GM21576 (cell line): ENCODE results near the gene CBL.
"Not testable (repeated sequence)": the region's sequence is repeated elsewhere in the genome, so short reads cannot be mapped to it uniquely, and the experiment has no call there.

Experiments used
- ATAC-seq: cut with Tn5 transposase; IDR thresholded peaks from one replicate; pipeline ENCODE4 v1.9.1; 2021; ENCODE audit warnings: mild to moderate bottlenecking, moderate library complexity; ENCODE audit not compliant: unreplicated experiment

The CBL gene

GRCh38 chr11:119181677-119182412, 24.3 kb upstream of the CBL start:
- no peak for ATAC-seq

- ATAC-seq: not testable (repeated sequence)
Measured at GRCh38 chr11:119184399-119184798, 21.7 kb upstream of the CBL start.

DNA sequence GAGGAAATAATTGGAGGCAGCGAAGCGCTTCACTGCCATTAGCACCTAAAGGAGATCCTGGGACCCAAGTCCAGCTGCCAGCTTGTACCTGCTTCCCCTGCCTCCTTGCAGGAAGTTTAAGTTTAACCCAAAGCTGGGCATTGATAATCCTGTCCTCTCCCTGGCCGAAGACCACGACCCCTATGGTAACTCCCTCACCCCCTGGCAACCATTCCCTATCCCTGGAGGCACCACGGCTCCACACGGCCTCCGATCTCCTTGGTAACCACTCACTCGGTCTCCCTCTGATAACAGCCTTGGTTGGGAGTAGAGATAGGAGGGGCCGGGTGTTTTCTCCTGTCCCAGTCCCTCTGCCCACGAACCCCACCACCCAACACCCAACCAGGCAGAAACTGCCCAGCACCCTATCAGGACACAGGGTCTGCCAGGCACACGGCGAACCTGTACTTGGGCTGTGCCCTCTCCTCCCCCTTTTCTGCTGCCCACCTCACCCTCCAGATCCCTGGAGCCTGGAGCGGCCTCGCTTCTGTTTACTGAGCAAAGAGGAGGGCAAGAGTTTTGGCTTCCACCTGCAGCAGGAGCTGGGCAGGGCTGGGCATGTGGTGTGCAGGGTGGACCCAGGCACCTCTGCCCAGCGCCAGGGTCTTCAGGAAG, 20.0 kb upstream of the CBL start:
- ATAC-seq: no peak

- ATAC-seq: no peak
Measured at GRCh38 chr11:119187123-119187892, 18.8 kb upstream of the CBL start.

- no peak for ATAC-seq
Measured at GRCh38 chr11:119188067-119188466, 18.1 kb upstream of the CBL start.

DNA sequence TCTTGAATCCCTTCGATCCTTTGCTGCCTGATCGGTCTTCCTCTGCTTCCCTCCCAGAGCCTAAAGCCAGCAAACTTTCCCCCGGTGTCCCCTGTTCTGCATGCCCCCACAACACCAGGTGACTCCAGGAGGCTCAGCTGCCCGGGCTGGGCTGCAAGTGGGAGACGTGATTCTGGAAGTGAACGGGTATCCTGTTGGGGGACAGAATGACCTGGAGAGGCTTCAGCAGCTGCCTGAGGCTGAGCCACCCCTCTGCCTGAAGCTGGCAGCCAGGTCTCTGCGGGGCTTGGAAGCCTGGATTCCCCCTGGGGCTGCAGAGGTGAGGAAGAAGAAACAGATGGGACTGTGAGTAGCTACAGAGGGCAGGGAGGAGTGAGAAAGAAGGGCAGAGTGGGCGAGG, 17.3 kb upstream of the CBL start:
- no peak for ATAC-seq

GRCh38 chr11:119189393-119189792, 16.7 kb upstream of the CBL start:
- ATAC-seq: no peak

DNA sequence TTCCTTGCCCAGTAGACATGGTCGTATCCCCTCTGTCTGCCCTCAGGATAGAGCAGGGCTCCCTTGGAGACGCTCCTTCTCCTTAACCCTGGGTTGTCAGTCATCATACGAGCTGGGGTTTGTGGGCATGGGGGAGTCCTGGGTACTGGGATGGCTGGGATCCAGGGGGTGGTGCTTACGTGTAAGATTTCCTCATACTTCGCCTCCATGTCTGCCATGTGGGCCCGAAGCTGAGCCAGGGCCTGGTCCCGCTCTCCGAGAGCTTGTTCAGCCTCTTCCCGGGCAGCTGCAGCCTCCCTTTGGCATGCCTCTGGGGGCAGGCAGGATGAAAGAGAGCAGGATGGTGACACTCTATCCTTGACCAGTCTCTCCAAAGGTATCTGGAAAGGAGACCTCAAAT, 15.6 kb upstream of the CBL start:
- ATAC-seq: no peak

GRCh38 chr11:119191265-119191664, 14.9 kb upstream of the CBL start:
- not testable (repeated sequence) for ATAC-seq

- ATAC-seq: no peak
Measured at GRCh38 chr11:119192111-119192510, 14.0 kb upstream of the CBL start.

DNA sequence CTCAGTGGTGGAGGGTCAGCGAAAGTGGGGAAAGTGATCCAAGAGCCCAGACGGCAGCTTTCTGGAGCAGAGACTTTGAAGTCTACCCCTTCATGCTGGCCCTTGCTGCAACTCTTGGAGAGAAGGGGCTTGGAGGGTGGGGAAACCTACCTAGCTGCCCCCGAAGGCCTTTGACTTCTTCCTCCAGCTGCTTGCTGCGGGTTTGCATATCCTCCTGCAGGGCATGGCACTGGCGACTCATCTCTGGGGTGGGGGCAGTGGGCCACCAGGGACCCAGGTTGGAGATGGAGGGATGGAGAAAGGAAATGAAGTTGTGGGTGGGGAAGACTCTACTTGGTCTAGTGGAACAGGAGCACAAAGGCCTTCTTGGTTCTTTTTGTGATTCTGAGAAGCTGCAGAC, 13.1 kb upstream of the CBL start:
- no peak for ATAC-seq

GRCh38 chr11:119193626-119194025, 12.5 kb upstream of the CBL start:
- no peak for ATAC-seq

DNA sequence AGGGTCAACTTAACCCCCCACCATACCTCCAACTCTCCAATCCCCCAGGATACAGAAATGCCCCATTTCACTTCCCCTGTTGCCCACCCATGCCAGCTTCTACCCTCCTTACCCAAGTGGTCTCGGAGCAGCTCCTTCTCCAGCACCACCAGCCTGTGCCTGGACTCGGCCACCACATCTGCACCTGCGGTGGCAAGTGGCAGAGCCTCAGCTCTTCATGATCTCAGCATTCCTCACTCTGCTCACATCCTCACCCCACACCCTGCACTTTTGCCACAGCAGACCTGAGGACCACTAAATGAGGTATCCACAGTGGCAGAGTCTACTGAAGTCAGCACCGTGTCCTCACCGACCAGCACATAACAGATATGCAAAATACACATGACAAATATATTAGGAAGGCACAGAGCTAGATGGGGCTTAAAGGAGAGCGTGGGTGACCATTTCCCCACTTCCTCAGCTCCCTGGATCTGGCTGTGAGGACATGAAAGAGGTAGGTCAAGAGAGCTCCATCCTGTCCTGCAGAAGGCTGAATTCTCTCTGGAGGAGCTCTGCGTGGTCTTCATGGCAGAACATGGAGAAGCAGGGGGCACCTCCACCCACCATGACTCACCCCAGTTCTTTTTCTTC, 11.2 kb upstream of the CBL start:
- ATAC-seq: no peak

DNA sequence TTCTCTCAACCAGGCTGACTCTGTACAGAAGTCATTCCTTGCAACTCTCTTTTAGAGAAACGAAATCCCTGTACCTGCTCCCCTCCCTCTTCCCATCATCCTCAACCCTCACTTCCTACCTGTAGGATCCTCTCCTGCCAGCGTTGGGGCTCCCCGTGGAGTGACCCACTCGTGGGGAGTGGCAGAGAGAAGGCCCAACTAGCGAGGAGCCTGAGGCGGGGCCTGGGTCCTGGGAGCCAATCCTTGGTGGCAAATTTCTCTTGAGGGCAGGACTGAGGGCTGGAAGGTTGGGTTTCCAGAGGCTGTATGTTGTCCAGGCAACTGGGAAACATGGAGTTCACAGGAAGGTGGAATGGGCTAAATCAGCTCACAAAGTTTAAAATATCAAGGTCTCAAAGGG, 10.5 kb upstream of the CBL start:
- ATAC-seq: no peak

- no peak for ATAC-seq
Measured at GRCh38 chr11:119196833-119197483, 9.2 kb upstream of the CBL start.

- no peak for ATAC-seq
Measured at GRCh38 chr11:119198925-119199324, 7.2 kb upstream of the CBL start.

GRCh38 chr11:119201236-119201635, 4.9 kb upstream of the CBL start:
- not testable (repeated sequence) for ATAC-seq

- no peak for ATAC-seq
Measured at GRCh38 chr11:119202554-119202953, 3.6 kb upstream of the CBL start.

DNA sequence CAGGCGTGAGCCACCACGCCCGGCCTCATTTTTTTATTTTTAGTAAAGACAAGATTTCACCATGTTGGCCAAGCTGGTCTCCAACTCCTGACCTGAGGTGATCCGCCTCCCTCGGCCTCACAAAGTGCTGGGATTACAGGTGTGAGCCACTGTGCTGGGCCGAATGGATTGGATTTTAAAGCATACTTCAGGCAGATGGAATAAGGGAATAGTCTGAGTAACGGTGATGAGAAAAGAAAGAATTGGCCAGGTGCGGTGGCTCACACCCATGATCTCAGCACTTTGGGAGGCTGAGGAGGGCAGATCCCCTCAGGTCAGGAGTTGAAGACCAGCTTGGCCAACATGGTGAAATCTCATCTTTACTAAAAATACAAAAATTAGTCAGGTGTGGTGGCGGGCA, 2.1 kb upstream of the CBL start:
- no peak for ATAC-seq

- no peak for ATAC-seq
Measured at GRCh38 chr11:119205080-119205479, 1.1 kb upstream of the CBL start.
